Right atrium auricular region (tissue), 2 donors: ENCODE measurements around the gene ADPGK. TPM values are rescaled to one million over a fixed set of nuclear protein-coding genes. Genes with fewer than 3 reads are reported as not detected.

Experiments
- DNase-seq: peaks from one replicate; pipeline ENCODE4 v3.0.0-alpha.2; 2019; ENCODE audit warnings: low spot score
- H3K27ac ChIP-seq, 2 donors: fragments of 200-600 bp; sonication (generic); 1 replicate in 1 of 2; 2 replicates in 1 of 2; pipeline ENCODE4 v1.5.1; 2016 to 2019
- H3K27me3 ChIP-seq, 2 donors: fragments of 200-600 bp; sonication (generic); one replicate each; pipeline versions ENCODE4 v1.5.1 to v1.6.0; 2017 to 2019
- H3K36me3 ChIP-seq: fragments of 200-600 bp; sonication (generic); one replicate; pipeline ENCODE4 v1.5.1; 2016
- H3K4me1 ChIP-seq, 2 donors: fragments of 200-600 bp; sonication (generic); one replicate each; pipeline versions ENCODE4 v1.5.1 to v1.6.0; 2017 to 2019
- H3K4me3 ChIP-seq, 2 donors: fragments of 200-600 bp; sonication (generic); 1 replicate in 1 of 2; 2 replicates in 1 of 2; pipeline ENCODE4 v1.5.1; 2017 to 2019; ENCODE audit warnings: mild to moderate bottlenecking in 1 of 2, moderate library complexity in 1 of 2
- H3K9me3 ChIP-seq, 2 donors: fragments of 200-600 bp; sonication (generic); one replicate each; pipeline ENCODE4 v1.5.1; 2019
- CTCF ChIP-seq, 2 donors: fragments of 200-600 bp; sonication (generic); IDR thresholded peaks; one replicate each; pipeline ENCODE4 v1.5.1; 2019; ENCODE audit warnings: antibody characterized with exemption in 2 of 2
- total RNA-seq, 2 donors: library from RNA; depleted of rRNA; stranded (reverse); fragments of >200 nt; gene quantifications; one replicate each; pipeline ENCODE4 v1.1.0, GENCODE V29; 2016

Gene ADPGK
- total RNA-seq, 2 donors from 2014 or later: 10.4 to 16.3 TPM

GRCh38 chr15:72803006-72803405 lies 19.4 kb upstream of the ADPGK start:
- Histone ChIP-seq H3K27ac (no peak overlapping the region), H3K27me3 (no peaks in the 10 kb centered on the region), H3K9me3 (no peaks in the 10 kb centered on the region), H3K4me1 (no peaks in the 10 kb centered on the region), H3K4me3 (no peak overlapping the region), H3K36me3 (no peaks in the 10 kb centered on the region)
- no peak for DNase-seq
- TF ChIP-seq CTCF (IDR thresholded peaks at IDR 0.05): no peak

GRCh38 chr15:72801590-72802325 lies 18.2 kb upstream of the ADPGK start:
- Histone ChIP-seq H3K36me3 (no peaks in the 10 kb centered on the region), H3K27me3 (peaks cover 0 to 4% of the 10 kb centered on the region in 2 donors), H3K4me1 (peaks cover 0 to 5% of the 10 kb centered on the region in 2 donors), H3K9me3 (no peaks in the 10 kb centered on the region), H3K27ac (no peak overlapping the region), H3K4me3 (no peak overlapping the region)
- TF ChIP-seq CTCF (IDR thresholded peaks at IDR 0.05): no peak
- DNase-seq: no peak

- no peaks in the 10 kb centered on the region for H3K36me3 ChIP-seq
- no peaks in the 10 kb centered on the region for H3K9me3 ChIP-seq
- no peak for TF ChIP-seq CTCF (IDR thresholded peaks at IDR 0.05)
- peaks cover 0 to 4% of the 10 kb centered on the region in 2 donors for H3K27me3 ChIP-seq
- no peak overlapping the region for H3K27ac ChIP-seq
- no peak for DNase-seq
- H3K4me3 ChIP-seq: no peak overlapping the region
- H3K4me1 ChIP-seq: peaks cover 0 to 11% of the 10 kb centered on the region in 2 donors
Observed at GRCh38 chr15:72800833-72801481, 17.4 kb upstream of the ADPGK start.

GRCh38 chr15:72797834-72798233 lies 14.3 kb upstream of the ADPGK start:
- H3K27ac ChIP-seq: no peak overlapping the region
- H3K4me1 ChIP-seq: peaks cover 0 to 11% of the 10 kb centered on the region in 2 donors
- H3K36me3 ChIP-seq: no peaks in the 10 kb centered on the region
- H3K27me3 ChIP-seq: peaks cover 0 to 4% of the 10 kb centered on the region in 2 donors
- no peak for DNase-seq
- no peak overlapping the region for H3K4me3 ChIP-seq
- TF ChIP-seq CTCF (IDR thresholded peaks at IDR 0.05): no peak
- H3K9me3 ChIP-seq: no peaks in the 10 kb centered on the region

GRCh38 chr15:72797338-72797689 lies 13.8 kb upstream of the ADPGK start:
- H3K36me3 ChIP-seq: no peaks in the 10 kb centered on the region
- no peak for DNase-seq
- no peak for TF ChIP-seq CTCF (IDR thresholded peaks at IDR 0.05)
- peak overlapping the region in 1 of 2 donors; percentile 35 for H3K27ac ChIP-seq
- H3K4me1 ChIP-seq: peaks cover 0 to 11% of the 10 kb centered on the region in 2 donors
- peak overlapping the region; percentile 41 to 54 for H3K4me3 ChIP-seq
- H3K27me3 ChIP-seq: peaks cover 0 to 4% of the 10 kb centered on the region in 2 donors
- H3K9me3 ChIP-seq: no peaks in the 10 kb centered on the region
